H9 (cell line): Measurements from ENCODE around the gene OSTF1. TPM values are rescaled to one million over a fixed set of nuclear protein-coding genes. Genes with fewer than 3 reads are reported as not detected.

ENCODE experiments used
- DNase-seq: peaks from one replicate; pipeline ENCODE4 v3.0.0-alpha.2; 2017
- H2AFZ ChIP-seq: one replicate; pipeline ENCODE4 v1.6.1; 2013; ENCODE audit warnings: mild to moderate bottlenecking, low read length, control low read depth, moderate library complexity
- H2AK5ac ChIP-seq: 2 replicates; pipeline ENCODE4 v1.6.1; 2013; ENCODE audit warnings: low read length, control low read depth, mixed read lengths; ENCODE audit not compliant: insufficient read length
- H2BK120ac ChIP-seq: one replicate; pipeline ENCODE4 v1.6.1; 2013; ENCODE audit warnings: low read depth, mild to moderate bottlenecking, low read length, control low read depth, inconsistent platforms; ENCODE audit not compliant: poor library complexity, severe bottlenecking
- H2BK12ac ChIP-seq: 2 replicates; pipeline ENCODE4 v1.6.1; 2013; ENCODE audit warnings: low read length, control low read depth, mixed read lengths, low read depth; ENCODE audit not compliant: insufficient read length
- H2BK15ac ChIP-seq: 2 replicates; pipeline ENCODE4 v1.6.1; 2013; ENCODE audit warnings: low read depth, low read length, control low read depth
- H2BK20ac ChIP-seq: one replicate; pipeline ENCODE4 v1.6.1; 2013; ENCODE audit warnings: low read depth, mild to moderate bottlenecking, low read length, control low read depth, inconsistent platforms; ENCODE audit not compliant: poor library complexity, severe bottlenecking
- H2BK5ac ChIP-seq: 2 replicates; pipeline ENCODE4 v1.6.1; 2013; ENCODE audit warnings: low read length, control low read depth, mixed read lengths; ENCODE audit not compliant: insufficient read length
- H3K14ac ChIP-seq: 2 replicates; pipeline ENCODE4 v1.6.1; 2013; ENCODE audit warnings: low read length, control low read depth; ENCODE audit not compliant: insufficient read depth
- H3K18ac ChIP-seq: 2 replicates; pipeline ENCODE4 v1.6.1; 2013; ENCODE audit warnings: low read depth, mild to moderate bottlenecking, mixed read lengths, low read length, control low read depth; ENCODE audit not compliant: insufficient read length
- H3K23ac ChIP-seq: 2 replicates; pipeline ENCODE4 v1.6.1; 2013; ENCODE audit warnings: low read length, control low read depth, mixed read lengths, low read depth; ENCODE audit not compliant: insufficient read length
- H3K23me2 ChIP-seq: 2 replicates; pipeline ENCODE4 v1.6.1; 2013; ENCODE audit warnings: low read depth, mild to moderate bottlenecking, mixed read lengths, low read length, control low read depth; ENCODE audit not compliant: insufficient read length, poor library complexity, severe bottlenecking
- H3K27ac ChIP-seq: 2 replicates; pipeline ENCODE4 v1.5.1; 2013; ENCODE audit warnings: low read length, control low read depth, mixed read lengths, low read depth; ENCODE audit not compliant: insufficient read length
- H3K27me3 ChIP-seq: 2 replicates; pipeline ENCODE4 v1.6.1; 2013; ENCODE audit warnings: low read length, control low read depth, inconsistent platforms; ENCODE audit not compliant: insufficient read depth
- H3K4ac ChIP-seq: 2 replicates; pipeline ENCODE4 v1.6.1; 2013; ENCODE audit warnings: low read depth, mild to moderate bottlenecking, control low read depth, inconsistent platforms, low read length, moderate library complexity
- H3K4me1 ChIP-seq: 2 replicates; pipeline ENCODE4 v1.6.1; 2013; ENCODE audit warnings: low read length, control low read depth, inconsistent platforms; ENCODE audit not compliant: insufficient read depth
- H3K4me2 ChIP-seq: 2 replicates; pipeline ENCODE4 v1.6.1; 2013; ENCODE audit warnings: low read length, control low read depth, mixed read lengths; ENCODE audit not compliant: insufficient read length, insufficient read depth
- H3K56ac ChIP-seq: 2 replicates; pipeline ENCODE4 v1.6.1; 2013; ENCODE audit warnings: low read depth, mild to moderate bottlenecking, mixed read lengths, low read length, control low read depth; ENCODE audit not compliant: insufficient read length
- H3K79me1 ChIP-seq: 2 replicates; pipeline ENCODE4 v1.6.1; 2013; ENCODE audit warnings: low read depth, mild to moderate bottlenecking, moderate library complexity, low read length, control low read depth, inconsistent platforms; ENCODE audit not compliant: insufficient read depth, poor library complexity, severe bottlenecking
- H3K79me2 ChIP-seq: 2 replicates; pipeline ENCODE4 v1.6.1; 2013; ENCODE audit warnings: low read length, control low read depth, inconsistent platforms; ENCODE audit not compliant: insufficient read depth
- H3K9ac ChIP-seq: 2 replicates; pipeline ENCODE4 v1.6.1; 2013; ENCODE audit warnings: low read length, control low read depth, mixed read lengths; ENCODE audit not compliant: insufficient read length; ENCODE audit errors: extremely low read depth
- H3K9me3 ChIP-seq: one replicate; pipeline ENCODE4 v1.6.1; 2013; ENCODE audit warnings: low read depth, low read length, inconsistent platforms; ENCODE audit not compliant: control insufficient read depth
- H3T11ph ChIP-seq: one replicate; pipeline ENCODE4 v1.6.1; 2013; ENCODE audit warnings: mild to moderate bottlenecking, low read length, control low read depth, inconsistent platforms
- H4K20me1 ChIP-seq: one replicate; pipeline ENCODE4 v1.6.1; 2013; ENCODE audit not compliant: control insufficient read depth, insufficient read length, insufficient read depth
- H4K5ac ChIP-seq: 2 replicates; pipeline ENCODE4 v1.6.1; 2013; ENCODE audit warnings: low read depth, mild to moderate bottlenecking, mixed read lengths, low read length, control low read depth; ENCODE audit not compliant: insufficient read length
- H4K8ac ChIP-seq: replicated peaks from 2 replicates; pipeline ENCODE4 v1.6.1; 2013; ENCODE audit warnings: low read length, control low read depth, mixed read lengths, low read depth; ENCODE audit not compliant: insufficient read length
- H4K91ac ChIP-seq: 2 replicates; pipeline ENCODE4 v1.6.1; 2013; ENCODE audit warnings: low read depth, mild to moderate bottlenecking, moderate library complexity, mixed read lengths, low read length, control low read depth; ENCODE audit not compliant: insufficient read length
- H3K27ac Mint-ChIP-seq, 3 experiments: 2 replicates in 2 of 3; 3 replicates in 1 of 3; pipeline ENCODE4 v1.8.0; 2020 to 2021; ENCODE audit warnings: mixed read lengths in 3 of 3, mild to moderate bottlenecking in 1 of 3, moderate library complexity in 1 of 3
- H3K27me3 Mint-ChIP-seq: 2 replicates; pipeline ENCODE4 v1.8.0; 2021; ENCODE audit warnings: low read depth, mild to moderate bottlenecking, moderate library complexity, mixed read lengths
- H3K36me3 Mint-ChIP-seq, 3 experiments: 2 replicates in 2 of 3; 3 replicates in 1 of 3; pipeline ENCODE4 v1.8.0; 2020 to 2021; ENCODE audit warnings: low read depth in 3 of 3, mixed read lengths in 3 of 3; ENCODE audit not compliant: insufficient read depth in 1 of 3
- H3K4me1 Mint-ChIP-seq, 2 experiments: 2 replicates each; pipeline ENCODE4 v1.8.0; 2020; ENCODE audit warnings: mixed read lengths in 2 of 2
- H3K4me3 Mint-ChIP-seq, 2 experiments: 2 replicates in 1 of 2; 3 replicates in 1 of 2; pipeline ENCODE4 v1.8.0; 2020 to 2021; ENCODE audit warnings: mild to moderate bottlenecking in 2 of 2, mixed read lengths in 2 of 2, moderate library complexity in 1 of 2
- H3K9me3 Mint-ChIP-seq, 2 experiments: 2 replicates in 1 of 2; 3 replicates in 1 of 2; pipeline ENCODE4 v1.8.0; 2020; ENCODE audit warnings: mild to moderate bottlenecking in 2 of 2, mixed read lengths in 2 of 2, moderate library complexity in 1 of 2
- WGBS: extraction: QIAGEN DNeasy Blood & Tissue Kit; methylation state at CpG from one replicate; pipeline ENCODE4 v1.1.7; 2013; ENCODE audit warnings: missing lambda C conversion rate, low lambda C conversion rate, mixed read lengths; ENCODE audit not compliant: insufficient read length; ENCODE audit errors: extremely low coverage; 5-methylcytosine and 5-hydroxymethylcytosine counted together
- total RNA-seq: library from RNA; stranded (reverse); gene quantifications from 2 replicates; pipeline ENCODE4 v1.2.1, GENCODE V29; 2021
- TF ChIP-seq, protein P1 (sequence below): fragments of 200-600 bp; sonication (generic); conservative IDR thresholded peaks from 3 replicates; pipeline ENCODE4 v1.8.0; 2021; ENCODE audit warnings: antibody characterized with exemption, mild to moderate bottlenecking

OSTF1 gene
- total RNA-seq, 1 experiment from 2014 or later, result 16.1 TPM

DNA sequence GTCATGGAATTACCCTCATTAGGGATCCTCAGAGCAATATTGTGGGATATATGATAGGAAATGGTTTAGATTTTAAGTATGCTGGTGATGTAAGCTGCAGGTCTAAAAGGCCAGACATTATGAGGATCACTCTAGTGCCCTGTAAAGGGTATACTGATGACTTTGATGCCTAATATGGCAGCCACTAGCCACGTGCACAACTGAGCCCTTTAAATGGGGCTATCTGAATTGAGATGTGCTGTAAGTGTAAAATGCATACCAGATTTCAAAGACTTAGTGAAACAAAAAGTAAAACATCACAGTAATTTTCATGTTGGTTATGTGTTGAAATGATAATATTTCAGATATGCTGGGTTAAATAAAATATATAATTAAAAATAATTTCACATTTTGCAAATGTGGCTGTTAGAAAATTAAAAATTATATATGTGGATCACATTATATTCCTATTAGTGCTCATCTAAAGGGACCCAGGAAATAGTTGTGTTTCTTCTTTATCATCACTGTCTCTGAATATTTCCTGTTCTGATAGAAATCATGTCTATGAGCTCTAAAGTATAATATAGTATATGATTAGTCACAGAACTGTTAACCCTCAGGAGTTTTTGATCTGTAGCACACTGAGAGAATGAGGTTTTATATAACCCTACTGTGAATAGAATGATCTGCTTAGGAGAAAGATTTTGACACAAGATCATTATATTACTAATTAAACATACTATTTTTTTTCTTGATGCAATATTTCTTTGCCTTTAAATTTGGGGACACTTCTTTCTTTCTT is 50.1 kb downstream of the OSTF1 start:
- no peak overlapping the region for H4K8ac ChIP-seq
- Mint-ChIP-seq H3K9me3 (no peaks in the 10 kb centered on the region), H3K4me3 (no peak overlapping the region), H3K36me3 (peaks cover 1 to 6% (median 2%) of the 10 kb centered on the region in 3 experiments; a peak in 5 of 7 replicates), H3K27me3 (no peaks in the 10 kb centered on the region), H3K4me1 (peaks cover 6 to 12% of the 10 kb centered on the region in 2 experiments), H3K27ac (no peak overlapping the region)
- H3K79me1 ChIP-seq, result no peaks in the 10 kb centered on the region
- no peak overlapping the region for H2BK12ac ChIP-seq
- H2BK20ac ChIP-seq, result no peak overlapping the region
- H3K27me3 ChIP-seq, result no peaks in the 10 kb centered on the region
- no peak overlapping the region for H3K18ac ChIP-seq
- H3K23me2 ChIP-seq, result no peaks in the 10 kb centered on the region
- H4K20me1 ChIP-seq, result no peaks in the 10 kb centered on the region
- H3T11ph ChIP-seq, result no peak overlapping the region
- no peak overlapping the region for H3K9ac ChIP-seq
- H3K14ac ChIP-seq, result no peak overlapping the region
- H4K5ac ChIP-seq, result no peak overlapping the region
- H2BK5ac ChIP-seq, result no peak overlapping the region
- H3K79me2 ChIP-seq, result no peaks in the 10 kb centered on the region
- H3K9me3 ChIP-seq, result no peaks in the 10 kb centered on the region
- H2BK15ac ChIP-seq, result no peak overlapping the region
- DNase-seq, result no peak
- no peak overlapping the region for H2AFZ ChIP-seq
- no peak overlapping the region for H3K27ac ChIP-seq
- no peaks in the 10 kb centered on the region; the same call in 1 of the 2 replicates for H3K4me1 ChIP-seq
- H2BK120ac ChIP-seq, result no peak overlapping the region
- H4K91ac ChIP-seq, result no peak overlapping the region
- H2AK5ac ChIP-seq, result no peak overlapping the region
- H3K23ac ChIP-seq, result no peak overlapping the region
- no peak overlapping the region for H3K4me2 ChIP-seq
- no peak overlapping the region for H3K56ac ChIP-seq
- TF ChIP-seq, protein P1, sequence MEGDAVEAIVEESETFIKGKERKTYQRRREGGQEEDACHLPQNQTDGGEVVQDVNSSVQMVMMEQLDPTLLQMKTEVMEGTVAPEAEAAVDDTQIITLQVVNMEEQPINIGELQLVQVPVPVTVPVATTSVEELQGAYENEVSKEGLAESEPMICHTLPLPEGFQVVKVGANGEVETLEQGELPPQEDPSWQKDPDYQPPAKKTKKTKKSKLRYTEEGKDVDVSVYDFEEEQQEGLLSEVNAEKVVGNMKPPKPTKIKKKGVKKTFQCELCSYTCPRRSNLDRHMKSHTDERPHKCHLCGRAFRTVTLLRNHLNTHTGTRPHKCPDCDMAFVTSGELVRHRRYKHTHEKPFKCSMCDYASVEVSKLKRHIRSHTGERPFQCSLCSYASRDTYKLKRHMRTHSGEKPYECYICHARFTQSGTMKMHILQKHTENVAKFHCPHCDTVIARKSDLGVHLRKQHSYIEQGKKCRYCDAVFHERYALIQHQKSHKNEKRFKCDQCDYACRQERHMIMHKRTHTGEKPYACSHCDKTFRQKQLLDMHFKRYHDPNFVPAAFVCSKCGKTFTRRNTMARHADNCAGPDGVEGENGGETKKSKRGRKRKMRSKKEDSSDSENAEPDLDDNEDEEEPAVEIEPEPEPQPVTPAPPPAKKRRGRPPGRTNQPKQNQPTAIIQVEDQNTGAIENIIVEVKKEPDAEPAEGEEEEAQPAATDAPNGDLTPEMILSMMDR, result no peak
- no CpG with 5 or more reads among the region's 1 CpG for WGBS
- H3K4ac ChIP-seq, result no peak overlapping the region
